ENCODE measurements around the gene YWHAG.
"Not testable (repeated sequence)": the region's sequence is repeated elsewhere in the genome, so short reads cannot be mapped to it uniquely, and the experiment has no call there.

Gene YWHAG

GRCh38 chr7:76377186-76377918, 18.6 kb upstream of the YWHAG start:
- no peak overlapping the region for H3K9ac ChIP-seq (ENCODE audit: insufficient read length, low read depth)
- TF ChIP-seq YY1 (IDR thresholded peaks at IDR 0.05; ENCODE audit: insufficient read depth, insufficient read length) (no peak), ZNF274 (IDR thresholded peaks at IDR 0.05; ENCODE audit: low read depth, low read length) (no peak), SUZ12 (IDR thresholded peaks at IDR 0.05; ENCODE audit: extremely low read depth, insufficient read depth, insufficient read length) (no peak)
- H3K4me3 ChIP-seq (ENCODE audit: insufficient read length, low read depth) = no peak overlapping the region
- H3K27me3 ChIP-seq (ENCODE audit: insufficient read depth, insufficient read length) = no peaks in the 10 kb centered on the region
- H3K9me3 ChIP-seq (ENCODE audit: insufficient read depth, low read length) = no peaks in the 10 kb centered on the region
- H3K4me1 ChIP-seq (ENCODE audit: insufficient read depth, insufficient read length) = peaks cover 2% of the 10 kb centered on the region
- no peak for DNase-seq (ENCODE audit: low read depth, low spot score)
- H3K36me3 ChIP-seq (ENCODE audit: insufficient read depth, insufficient read length, low read length) = no peaks in the 10 kb centered on the region

GRCh38 chr7:76375251-76375650, 16.5 kb upstream of the YWHAG start:
- H3K36me3 ChIP-seq (ENCODE audit: insufficient read depth, insufficient read length, low read length) = no peaks in the 10 kb centered on the region
- no peaks in the 10 kb centered on the region for H3K27me3 ChIP-seq (ENCODE audit: insufficient read depth, insufficient read length)
- no peaks in the 10 kb centered on the region for H3K9me3 ChIP-seq (ENCODE audit: insufficient read depth, low read length)
- H3K4me3 ChIP-seq (ENCODE audit: insufficient read length, low read depth) = no peak overlapping the region
- no peak overlapping the region for H3K9ac ChIP-seq (ENCODE audit: insufficient read length, low read depth)
- no peak for TF ChIP-seq SUZ12 (IDR thresholded peaks at IDR 0.05; ENCODE audit: extremely low read depth, insufficient read depth, insufficient read length)
- no peak for TF ChIP-seq ZNF274 (IDR thresholded peaks at IDR 0.05; ENCODE audit: low read depth, low read length)
- H3K4me1 ChIP-seq (ENCODE audit: insufficient read depth, insufficient read length) = peaks cover 2% of the 10 kb centered on the region
- DNase-seq (ENCODE audit: low read depth, low spot score) = no peak

- no peak for DNase-seq (ENCODE audit: low read depth, low spot score)
- Histone ChIP-seq H3K9me3 (ENCODE audit: insufficient read depth, low read length) (no peaks in the 10 kb centered on the region), H3K27me3 (ENCODE audit: insufficient read depth, insufficient read length) (no peaks in the 10 kb centered on the region), H3K36me3 (ENCODE audit: insufficient read depth, insufficient read length, low read length) (no peaks in the 10 kb centered on the region), H3K4me1 (ENCODE audit: insufficient read depth, insufficient read length) (peaks cover 2% of the 10 kb centered on the region), H3K9ac (ENCODE audit: insufficient read length, low read depth) (no peak overlapping the region), H3K4me3 (ENCODE audit: insufficient read length, low read depth) (no peak overlapping the region)
- TF ChIP-seq SUZ12 (IDR thresholded peaks at IDR 0.05; ENCODE audit: extremely low read depth, insufficient read depth, insufficient read length) = no peak
- TF ChIP-seq YY1 (IDR thresholded peaks at IDR 0.05; ENCODE audit: insufficient read depth, insufficient read length) = no peak
- no peak for TF ChIP-seq ZNF274 (IDR thresholded peaks at IDR 0.05; ENCODE audit: low read depth, low read length)
Observed at GRCh38 chr7:76372984-76373833, 14.4 kb upstream of the YWHAG start.

GRCh38 chr7:76371396-76371795, 12.6 kb upstream of the YWHAG start:
- no peaks in the 10 kb centered on the region for H3K27me3 ChIP-seq (ENCODE audit: insufficient read depth, insufficient read length)
- H3K9me3 ChIP-seq (ENCODE audit: insufficient read depth, low read length) = no peaks in the 10 kb centered on the region
- H3K4me1 ChIP-seq (ENCODE audit: insufficient read depth, insufficient read length) = peaks cover 2% of the 10 kb centered on the region
- no peak overlapping the region for H3K9ac ChIP-seq (ENCODE audit: insufficient read length, low read depth)
- H3K36me3 ChIP-seq (ENCODE audit: insufficient read depth, insufficient read length, low read length) = no peaks in the 10 kb centered on the region
- DNase-seq (ENCODE audit: low read depth, low spot score) = no peak
- TF ChIP-seq ZNF274 (IDR thresholded peaks at IDR 0.05; ENCODE audit: low read depth, low read length) = no peak
- no peak for TF ChIP-seq YY1 (IDR thresholded peaks at IDR 0.05; ENCODE audit: insufficient read depth, insufficient read length)
- no peak for TF ChIP-seq SUZ12 (IDR thresholded peaks at IDR 0.05; ENCODE audit: extremely low read depth, insufficient read depth, insufficient read length)
- no peak overlapping the region for H3K4me3 ChIP-seq (ENCODE audit: insufficient read length, low read depth)

- no peak for DNase-seq (ENCODE audit: low read depth, low spot score)
- no peaks in the 10 kb centered on the region for H3K27me3 ChIP-seq (ENCODE audit: insufficient read depth, insufficient read length)
- H3K4me1 ChIP-seq (ENCODE audit: insufficient read depth, insufficient read length) = peaks cover 4% of the 10 kb centered on the region
- H3K4me3 ChIP-seq (ENCODE audit: insufficient read length, low read depth) = no peak overlapping the region
- no peaks in the 10 kb centered on the region for H3K36me3 ChIP-seq (ENCODE audit: insufficient read depth, insufficient read length, low read length)
- no peak for TF ChIP-seq YY1 (IDR thresholded peaks at IDR 0.05; ENCODE audit: insufficient read depth, insufficient read length)
- no peak for TF ChIP-seq ZNF274 (IDR thresholded peaks at IDR 0.05; ENCODE audit: low read depth, low read length)
- TF ChIP-seq SUZ12 (IDR thresholded peaks at IDR 0.05; ENCODE audit: extremely low read depth, insufficient read depth, insufficient read length) = no peak
- no peak overlapping the region for H3K9ac ChIP-seq (ENCODE audit: insufficient read length, low read depth)
- H3K9me3 ChIP-seq (ENCODE audit: insufficient read depth, low read length) = no peaks in the 10 kb centered on the region
Observed at GRCh38 chr7:76369018-76369417, 10.2 kb upstream of the YWHAG start.

- Histone ChIP-seq H3K9ac (ENCODE audit: insufficient read length, low read depth) (no peak overlapping the region), H3K4me1 (ENCODE audit: insufficient read depth, insufficient read length) (peaks cover 2% of the 10 kb centered on the region), H3K9me3 (ENCODE audit: insufficient read depth, low read length) (no peaks in the 10 kb centered on the region), H3K27me3 (ENCODE audit: insufficient read depth, insufficient read length) (no peaks in the 10 kb centered on the region), H3K36me3 (ENCODE audit: insufficient read depth, insufficient read length, low read length) (no peaks in the 10 kb centered on the region), H3K4me3 (ENCODE audit: insufficient read length, low read depth) (no peak overlapping the region)
- TF ChIP-seq YY1 (IDR thresholded peaks at IDR 0.05; ENCODE audit: insufficient read depth, insufficient read length) (no peak), SUZ12 (IDR thresholded peaks at IDR 0.05; ENCODE audit: extremely low read depth, insufficient read depth, insufficient read length) (no peak), ZNF274 (IDR thresholded peaks at IDR 0.05; ENCODE audit: low read depth, low read length) (no peak)
- no peak for DNase-seq (ENCODE audit: low read depth, low spot score)
Observed at GRCh38 chr7:76368190-76368589, 9.4 kb upstream of the YWHAG start.

- TF ChIP-seq ZNF274 (IDR thresholded peaks at IDR 0.05; ENCODE audit: low read depth, low read length) = no peak
- no peak for TF ChIP-seq YY1 (IDR thresholded peaks at IDR 0.05; ENCODE audit: insufficient read depth, insufficient read length)
- TF ChIP-seq SUZ12 (IDR thresholded peaks at IDR 0.05; ENCODE audit: extremely low read depth, insufficient read depth, insufficient read length) = no peak
- no peaks in the 10 kb centered on the region for H3K36me3 ChIP-seq (ENCODE audit: insufficient read depth, insufficient read length, low read length)
- H3K4me3 ChIP-seq (ENCODE audit: insufficient read length, low read depth) = no peak overlapping the region
- H3K9me3 ChIP-seq (ENCODE audit: insufficient read depth, low read length) = no peaks in the 10 kb centered on the region
- peaks cover 2% of the 10 kb centered on the region for H3K4me1 ChIP-seq (ENCODE audit: insufficient read depth, insufficient read length)
- peak overlapping the region; percentile 46 for H3K9ac ChIP-seq (ENCODE audit: insufficient read length, low read depth)
- H3K27me3 ChIP-seq (ENCODE audit: insufficient read depth, insufficient read length) = no peaks in the 10 kb centered on the region
- DNase-seq (ENCODE audit: low read depth, low spot score) = no peak
Observed at GRCh38 chr7:76364198-76364584, 5.4 kb upstream of the YWHAG start.

GRCh38 chr7:76363754-76364153, 5.0 kb upstream of the YWHAG start:
- DNase-seq (ENCODE audit: low read depth, low spot score); H3K36me3 ChIP-seq (ENCODE audit: insufficient read depth, insufficient read length, low read length); H3K4me1 ChIP-seq (ENCODE audit: insufficient read depth, insufficient read length); H3K27me3 ChIP-seq (ENCODE audit: insufficient read depth, insufficient read length); H3K4me3 ChIP-seq (ENCODE audit: insufficient read length, low read depth); H3K9me3 ChIP-seq (ENCODE audit: insufficient read depth, low read length): not testable (repeated sequence)
- peak overlapping the region; percentile 46 for H3K9ac ChIP-seq (ENCODE audit: insufficient read length, low read depth)
